Ovary (tissue), 3 donors: ENCODE data around the gene RSPH6A.

Experiments
- CTCF ChIP-seq, 3 donors: fragments of 450-650 bp in 2 of 3; fragments of 200-600 bp in 1 of 3; IDR thresholded peaks; one replicate each; pipeline versions ENCODE4 v1.5.1 to v1.8.0; 2016 to 2022; ENCODE audit warnings: antibody characterized with exemption in 3 of 3, mild to moderate bottlenecking in 1 of 3
- EP300 ChIP-seq: sonication (generic); formaldehyde crosslinking; IDR thresholded peaks from one replicate; pipeline ENCODE4 v1.6.1; 2017; ENCODE audit warnings: antibody characterized with exemption
- POLR2A ChIP-seq: fragments of 450-650 bp; IDR thresholded peaks from one replicate; pipeline ENCODE4 v1.6.1; 2017; ENCODE audit warnings: antibody characterized with exemption, mild to moderate bottlenecking, moderate library complexity
- donor health status: DM: no; HTN: no; CAD: no.

- no peak for TF ChIP-seq POLR2A
- no peak for TF ChIP-seq CTCF (IDR thresholded peaks at IDR 0.05)
- TF ChIP-seq EP300: no peak
These were observed 37.6 kb downstream of the RSPH6A start for GRCh38 chr19:45777395-45777961.
